Measurements from ENCODE around the gene TSR3.

The TSR3 gene

DNA sequence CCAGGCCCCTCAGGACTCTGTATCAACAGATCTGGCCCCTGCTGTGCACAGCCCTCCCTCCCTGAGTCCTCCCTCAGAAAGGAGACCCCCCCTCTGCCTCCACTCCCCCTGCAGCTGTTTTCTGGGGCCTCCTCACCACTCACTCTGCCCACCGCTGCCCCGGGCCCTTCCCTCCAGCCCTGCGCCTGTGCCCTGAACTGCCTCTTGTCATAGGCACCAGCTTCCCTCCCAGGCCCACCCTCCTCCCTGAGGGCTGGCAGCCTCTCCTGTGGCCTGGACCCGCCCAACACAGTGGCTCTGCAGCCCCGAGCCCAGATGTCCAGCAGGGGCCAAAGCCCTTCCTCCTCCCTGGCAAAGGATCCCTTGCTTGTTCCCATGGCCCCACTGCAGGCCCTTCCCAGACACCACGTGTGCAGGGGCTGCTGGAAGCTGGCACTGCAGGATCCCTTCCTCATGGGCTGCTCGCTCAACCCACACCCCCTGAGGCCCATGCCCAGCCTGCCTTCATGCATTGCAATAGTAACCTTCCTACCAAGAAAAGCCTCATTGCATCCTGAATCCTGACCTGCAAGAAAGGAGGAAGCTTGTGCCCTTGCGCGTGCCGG, 25.8 kb upstream of the TSR3 start:
- no peak for DNase-seq

DNA sequence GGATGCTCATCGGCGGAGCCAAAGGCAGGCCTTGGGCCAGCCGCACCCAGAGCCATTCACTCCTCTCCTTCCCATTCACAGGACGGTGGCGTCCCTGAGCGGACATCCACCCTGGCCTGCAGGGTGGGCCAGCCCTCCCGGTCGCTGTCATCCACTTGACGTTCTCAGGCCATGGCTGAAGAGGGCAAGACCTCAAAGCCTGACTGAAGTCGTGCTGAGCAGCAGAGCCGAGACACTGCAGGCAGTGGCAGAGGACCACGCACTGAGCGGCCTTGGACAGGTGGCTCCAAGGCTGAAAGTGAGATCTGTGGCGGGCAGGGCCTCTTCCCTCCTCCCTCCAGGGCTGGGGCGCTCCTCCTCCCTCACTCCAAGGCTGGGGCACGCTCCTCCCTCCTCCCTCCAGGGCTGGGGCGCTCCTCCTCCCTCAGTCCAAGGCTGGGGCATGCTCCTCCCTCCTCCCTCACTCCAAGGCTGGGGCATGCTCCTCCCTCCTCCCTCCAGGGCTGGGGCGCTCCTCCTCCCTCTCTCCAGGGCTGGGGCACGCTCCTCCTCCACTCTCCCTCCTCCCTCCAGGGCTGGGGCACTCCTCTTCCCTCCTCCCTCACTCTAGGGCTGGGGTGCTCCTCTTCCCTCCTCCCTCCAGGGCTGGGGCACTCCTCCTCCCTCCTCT, 24.2 kb upstream of the TSR3 start:
- DNase-seq: no peak

DNA sequence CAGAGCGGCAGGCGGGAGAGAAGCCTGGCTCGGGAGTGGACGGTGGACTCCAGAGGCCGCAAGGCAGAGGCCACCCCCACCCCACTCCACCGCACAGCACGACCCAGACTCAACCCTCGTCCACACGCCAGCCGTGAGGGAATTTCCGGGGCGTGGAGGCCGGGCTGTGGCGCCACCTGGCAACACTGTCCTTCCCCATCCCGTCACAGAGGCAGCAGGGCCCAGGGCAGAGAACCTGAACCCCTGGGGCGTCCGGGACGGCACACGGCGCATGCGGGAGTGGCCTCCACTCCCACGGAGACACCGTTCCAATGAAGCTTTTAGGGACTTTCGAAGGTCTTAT, 23.6 kb upstream of the TSR3 start:
- DNase-seq: no peak

DNA sequence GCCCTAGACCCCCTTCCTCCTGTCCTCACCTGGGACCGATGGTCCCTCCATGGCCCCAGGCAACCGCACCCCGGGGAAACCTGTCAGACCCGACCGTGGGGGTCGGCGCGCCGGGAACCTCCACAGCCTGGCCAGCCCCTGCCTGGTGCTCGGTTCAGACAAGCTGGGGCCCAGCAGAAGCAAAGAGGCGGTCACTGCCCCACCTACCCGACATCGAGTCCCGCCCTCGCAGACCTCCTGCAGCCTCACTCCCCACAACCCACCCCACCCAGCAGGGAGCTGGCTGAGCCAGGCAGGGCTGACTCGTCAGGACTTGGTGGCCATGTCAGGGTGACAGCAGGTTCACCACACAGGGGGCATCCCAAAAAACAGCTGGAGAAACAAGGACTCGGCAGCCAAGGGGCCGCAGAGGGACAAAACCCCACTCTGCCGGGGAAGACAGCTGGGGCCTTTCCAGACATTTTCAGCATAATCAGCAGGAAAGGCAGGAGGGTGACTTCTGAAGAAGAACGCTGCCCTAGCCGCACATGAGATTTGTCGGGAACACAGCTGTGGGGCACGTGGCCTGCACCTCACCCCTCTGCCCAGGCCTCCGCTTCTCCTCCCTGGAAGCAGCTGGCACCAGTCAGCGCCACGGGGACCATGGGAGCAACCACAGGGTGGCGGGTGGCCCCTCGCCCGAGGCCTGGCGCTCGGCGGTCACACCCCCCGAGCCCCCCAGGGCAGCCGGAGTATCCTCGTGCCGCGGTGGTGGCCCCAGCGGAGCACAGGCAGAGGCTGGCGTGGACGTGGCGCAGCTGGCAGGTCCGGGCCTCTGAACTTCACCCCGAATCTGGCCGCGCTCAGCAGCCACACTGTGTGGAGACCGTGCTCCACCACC, 23.0 kb upstream of the TSR3 start:
- DNase-seq: no peak

DNA sequence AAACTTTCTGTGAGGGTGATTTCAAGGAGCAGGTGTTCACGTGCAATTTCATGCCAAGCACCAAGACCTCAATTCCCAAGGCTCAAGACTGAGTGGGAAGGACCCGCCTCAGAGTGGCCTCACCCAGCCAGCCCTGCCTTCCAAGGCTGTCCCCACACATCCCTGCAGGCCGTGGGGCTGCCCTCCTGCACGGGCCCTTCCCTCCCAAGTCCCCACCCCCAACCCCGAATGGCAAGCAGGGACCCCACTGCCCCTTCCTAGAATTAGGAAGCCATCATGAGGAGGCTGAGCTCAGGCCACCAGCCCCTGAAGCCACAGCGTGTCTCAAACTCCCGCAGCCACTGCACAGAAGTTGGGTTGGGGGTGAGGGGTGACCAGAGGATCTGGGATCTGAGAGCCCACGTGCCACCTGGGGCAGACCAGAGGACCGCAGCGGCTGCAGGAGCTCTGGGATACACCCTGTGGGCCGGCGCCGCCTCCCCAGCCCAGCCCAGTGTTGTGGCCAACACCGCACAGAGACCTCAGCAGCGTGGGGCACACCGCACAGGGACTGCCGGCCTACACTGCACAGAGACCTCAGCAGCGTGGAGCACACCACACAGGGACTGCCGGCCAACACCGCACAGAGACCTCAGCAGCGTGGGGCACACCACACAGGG, 20.7 kb upstream of the TSR3 start:
- DNase-seq: no peak

- no peak for DNase-seq
These were observed 19.6 kb upstream of the TSR3 start for GRCh38 chr16:1371054-1371978.

DNA sequence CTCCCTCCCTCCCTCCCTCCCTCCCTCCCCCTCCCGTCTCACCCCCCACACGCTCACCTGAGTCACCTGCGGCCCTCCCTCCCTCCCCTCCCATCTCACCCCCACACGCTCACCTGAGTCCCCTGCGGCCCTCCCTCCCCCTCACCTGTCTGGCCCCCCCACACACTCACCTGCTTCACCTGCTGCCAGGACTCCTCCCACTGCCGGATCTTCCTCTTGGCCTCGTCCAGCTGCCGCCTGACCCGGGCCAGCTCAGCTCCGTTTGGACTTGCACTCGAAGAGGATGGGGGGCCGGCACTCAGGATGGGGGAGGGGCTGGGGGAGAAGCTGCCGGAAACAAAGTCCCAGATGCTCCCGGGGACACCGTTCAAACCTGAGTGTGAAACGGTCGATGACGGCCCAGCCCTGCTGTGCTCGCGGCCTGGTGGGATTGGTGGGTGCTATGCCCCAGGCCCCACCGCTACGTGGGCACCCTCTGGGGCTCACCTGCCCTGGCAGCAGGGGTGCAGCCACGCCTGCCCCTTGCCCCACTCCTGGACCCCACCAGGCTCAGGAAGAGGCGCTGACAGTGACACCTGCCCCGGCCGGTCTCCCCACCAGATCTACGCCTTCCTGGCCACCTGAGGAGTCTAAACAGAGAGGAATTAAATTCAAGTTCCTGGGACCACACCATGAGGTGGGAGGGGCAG, 16.0 kb upstream of the TSR3 start:
- DNase-seq: no peak

- DNase-seq: no peak
These were observed 15.1 kb upstream of the TSR3 start for GRCh38 chr16:1366712-1367299.

GRCh38 chr16:1366060-1366711, 14.5 kb upstream of the TSR3 start:
- DNase-seq: no peak

DNA sequence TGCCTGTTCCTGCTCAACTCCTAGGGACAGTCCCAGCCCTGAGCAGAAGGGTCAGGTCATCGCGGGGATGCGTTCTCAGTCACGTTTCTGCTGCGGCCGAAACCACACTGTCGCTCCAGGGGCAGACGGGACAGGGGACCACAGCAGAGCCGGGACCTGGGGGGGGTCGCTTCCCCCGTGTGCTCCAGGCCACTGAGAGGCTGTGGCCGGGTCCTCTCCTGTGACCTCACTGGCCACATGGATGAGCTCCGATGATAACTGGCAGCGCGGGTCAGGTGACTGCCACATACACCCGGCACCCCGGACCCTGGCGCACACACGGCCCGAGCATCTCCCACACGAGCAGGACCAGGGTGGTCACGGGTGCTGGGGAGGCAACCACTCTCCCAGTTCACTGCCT, 12.8 kb upstream of the TSR3 start:
- no peak for DNase-seq

DNA sequence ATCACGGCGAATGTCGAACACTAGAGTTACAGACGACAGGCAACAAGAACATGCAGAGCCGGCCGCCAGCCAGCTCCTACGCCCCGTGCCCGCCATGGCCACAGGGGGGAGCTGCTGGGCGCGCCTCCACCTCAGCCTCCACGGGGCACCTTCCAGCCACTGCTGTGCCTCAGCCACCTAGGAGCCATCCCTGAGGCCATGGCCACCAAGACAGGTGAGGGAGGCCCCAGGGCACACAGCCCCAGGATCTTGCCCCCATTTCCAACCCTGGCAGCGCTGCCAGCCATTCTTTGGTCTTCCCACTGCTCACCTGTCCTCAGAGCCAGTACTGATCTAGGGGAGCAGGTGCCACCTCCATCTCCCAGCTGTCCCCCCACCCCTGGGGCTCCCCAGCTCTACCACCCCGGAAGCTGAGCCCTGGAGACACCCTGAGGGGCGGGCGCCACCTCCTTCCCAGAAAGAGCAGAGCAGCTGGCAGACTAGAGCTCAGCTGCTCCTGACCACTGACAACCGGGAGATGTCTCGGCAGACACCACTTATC, 11.9 kb upstream of the TSR3 start:
- DNase-seq: peak; percentile 60

DNA sequence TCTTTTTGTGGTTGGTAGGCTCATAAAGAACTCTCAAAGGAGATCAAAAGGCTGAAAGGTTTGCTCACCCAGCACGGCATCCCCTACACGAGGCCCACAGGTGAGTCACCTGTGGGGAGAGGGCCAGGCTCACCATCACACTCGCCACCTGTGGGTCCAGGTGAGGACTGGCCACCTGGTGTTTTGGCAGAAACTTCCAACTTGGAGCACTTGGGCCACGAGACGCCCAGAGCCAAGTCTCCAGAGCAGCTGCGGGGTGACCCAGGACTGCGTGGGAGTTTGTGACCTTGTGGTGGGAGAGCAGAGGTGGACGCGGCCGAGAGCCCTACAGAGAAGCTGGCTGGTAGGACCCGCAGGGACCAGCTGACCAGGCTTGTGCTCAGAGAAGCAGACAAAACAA, 11.1 kb upstream of the TSR3 start:
- no peak for DNase-seq

GRCh38 chr16:1361685-1362360, 10.1 kb upstream of the TSR3 start:
- DNase-seq: no peak

DNA sequence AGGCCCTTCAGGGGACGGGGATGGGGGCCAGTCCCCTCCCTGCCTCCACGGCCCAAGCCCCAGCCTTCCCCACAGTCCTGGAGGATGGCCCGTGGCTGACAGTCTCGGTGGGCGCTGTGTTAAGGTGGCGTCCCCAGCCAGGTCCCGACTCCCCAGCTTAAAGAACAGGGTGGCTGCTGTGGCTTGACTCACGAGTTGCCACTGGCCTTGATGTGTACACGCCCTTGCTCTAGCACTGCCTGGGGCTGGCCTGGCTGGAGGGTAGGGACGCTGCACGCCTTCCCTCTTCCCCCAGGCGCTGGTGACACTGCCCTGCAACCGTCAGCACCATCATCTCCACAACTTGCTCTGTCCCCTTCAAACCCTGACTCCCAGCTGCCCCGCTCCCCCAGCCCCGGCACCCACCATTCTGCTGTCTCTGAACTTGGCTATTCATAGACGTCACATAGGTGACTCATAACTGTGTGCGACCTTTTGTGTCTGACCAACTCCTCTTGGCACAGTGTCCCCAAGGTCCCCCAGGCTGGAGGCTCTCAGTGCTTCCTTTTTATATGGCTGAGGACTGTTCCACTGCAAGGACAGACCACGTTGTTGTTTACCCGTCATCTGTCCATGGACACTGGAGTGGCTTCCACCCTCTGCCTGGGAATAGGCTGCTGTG, 6.4 kb upstream of the TSR3 start:
- DNase-seq: no peak

DNA sequence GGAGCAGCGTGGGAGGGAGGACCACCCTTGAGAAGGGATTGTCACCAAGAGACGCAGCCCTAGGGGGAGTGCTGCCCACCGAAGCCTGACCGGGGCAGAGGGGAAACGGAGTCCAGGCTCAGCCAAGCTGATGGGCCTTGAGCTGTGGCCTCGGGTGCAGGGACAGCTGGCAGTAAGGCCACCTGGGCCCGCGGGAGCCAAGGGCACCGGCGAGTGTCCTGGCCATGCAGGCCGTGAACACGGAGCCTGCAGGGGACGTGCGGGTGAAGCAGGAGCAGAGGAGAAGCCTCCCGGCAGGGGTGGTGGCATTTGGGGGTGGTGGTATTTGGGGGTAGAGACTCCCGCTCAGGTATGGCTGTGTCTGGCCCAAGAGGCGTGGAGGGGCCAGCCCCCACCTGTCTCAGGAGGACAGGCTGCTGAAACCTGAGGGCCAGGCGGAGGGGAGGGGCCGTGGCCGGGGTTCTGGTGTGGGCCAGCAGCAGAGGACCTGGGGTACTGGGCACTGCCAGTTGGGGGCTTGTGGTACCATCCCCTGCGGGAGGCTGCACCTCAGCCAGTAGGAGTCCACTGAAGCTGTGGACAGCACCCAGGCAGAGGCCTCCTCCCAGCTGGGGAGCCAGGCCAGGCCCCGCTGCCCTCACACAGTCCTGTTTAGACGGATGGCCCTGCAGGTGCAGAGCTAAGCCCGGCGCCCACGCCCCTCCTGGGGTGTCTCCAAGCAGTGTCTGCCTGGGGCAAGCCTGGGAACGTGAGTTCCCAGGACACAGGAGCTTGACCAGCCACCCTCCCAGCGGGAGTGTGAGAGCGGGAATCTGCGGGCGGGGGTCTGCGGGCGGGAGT, 4.6 kb upstream of the TSR3 start:
- DNase-seq: no peak

DNA sequence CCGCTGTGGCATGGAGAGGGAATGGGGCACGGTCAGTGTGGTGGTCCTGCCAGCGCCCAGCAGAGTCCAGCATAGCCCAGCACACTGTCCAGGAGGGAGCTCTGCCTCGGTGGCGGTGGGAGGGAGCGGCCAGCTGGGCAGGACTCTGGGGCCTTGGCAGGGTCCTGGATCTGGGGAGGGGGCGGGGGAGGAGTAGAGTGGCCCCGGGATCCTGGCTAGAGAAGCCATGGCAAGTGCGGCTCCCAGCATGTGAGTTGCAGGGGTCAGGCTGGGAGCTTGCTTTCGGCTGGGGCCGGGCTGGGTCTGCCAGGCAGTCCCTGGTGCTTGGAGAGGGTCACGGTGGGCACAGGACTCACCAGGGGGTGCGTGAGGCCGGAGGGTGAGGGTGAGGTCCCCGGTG, 3.9 kb upstream of the TSR3 start:
- no peak for DNase-seq

DNA sequence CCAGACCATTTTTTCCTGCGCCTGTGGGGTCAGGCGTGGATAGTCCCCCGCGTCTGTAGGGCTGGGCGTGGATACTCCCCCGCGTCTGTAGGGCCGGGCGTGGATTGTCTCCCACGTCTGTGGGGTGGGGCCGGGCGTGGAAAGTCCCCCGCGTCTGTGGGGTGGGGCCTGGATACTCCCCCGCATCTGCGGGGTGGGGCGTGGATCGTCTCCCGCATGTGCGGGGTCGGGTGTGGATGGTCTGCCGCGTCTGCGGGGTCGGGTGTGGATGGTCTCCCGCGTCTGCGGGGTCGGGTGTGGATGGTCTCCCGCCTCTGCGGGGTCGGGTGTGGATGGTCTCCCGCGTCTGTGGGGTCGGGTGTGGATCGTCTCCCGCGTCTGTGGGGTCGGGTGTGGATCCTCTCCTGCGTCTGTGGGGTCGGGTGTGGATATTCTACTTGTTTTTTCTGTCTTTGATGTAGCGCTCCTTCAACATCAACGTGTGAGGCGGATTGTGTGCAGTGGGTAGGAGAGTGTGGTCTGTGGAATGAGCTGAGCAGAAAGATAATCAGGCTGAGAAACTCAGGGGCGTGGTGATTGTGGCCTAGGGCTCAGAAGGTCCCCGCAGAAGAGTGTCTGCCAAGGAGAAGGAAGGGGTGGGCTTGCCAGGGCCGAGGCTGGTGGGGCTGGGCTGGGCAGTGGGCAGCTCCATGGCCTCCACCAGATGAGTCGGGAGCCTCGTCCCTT, 3.3 kb upstream of the TSR3 start:
- DNase-seq: no peak

GRCh38 chr16:1351215-1351581, 480 bp downstream of the TSR3 start:
- DNase-seq: no peak

All from CD4-positive, alpha-beta T cell treated with Interleukin-15 for 1 hour (primary cell).